Sigmoid colon (tissue), 4 donors: ENCODE measurements around the gene RBP4.

Experiments
- CTCF ChIP-seq, 4 experiments: fragments of 450-650 bp in 3 of 4; fragments of 200-600 bp in 1 of 4; IDR thresholded peaks; one replicate each; pipeline ENCODE4 v1.5.1; 2016 to 2019; ENCODE audit warnings: antibody characterized with exemption in 4 of 4, mild to moderate bottlenecking in 3 of 4, moderate library complexity in 2 of 4
- EP300 ChIP-seq, 4 donors: sonication (generic); formaldehyde crosslinking; IDR thresholded peaks; one replicate each; pipeline ENCODE4 v1.6.1; 2017; ENCODE audit warnings: antibody characterized with exemption in 4 of 4
- POLR2A ChIP-seq, 2 donors: fragments of 450-650 bp; IDR thresholded peaks; one replicate each; pipeline ENCODE4 v1.6.1; 2016; ENCODE audit warnings: antibody characterized with exemption in 2 of 2, mild to moderate bottlenecking in 2 of 2, moderate library complexity in 2 of 2
- POLR2AphosphoS5 ChIP-seq, 4 donors: sonication (generic); formaldehyde crosslinking; IDR thresholded peaks; one replicate each; pipeline ENCODE4 v1.6.1; 2017; ENCODE audit warnings: antibody characterized with exemption in 4 of 4

- TF ChIP-seq POLR2A (IDR thresholded peaks at IDR 0.05) = no peak
- TF ChIP-seq CTCF (IDR thresholded peaks at IDR 0.05) = no peak
- no peak for TF ChIP-seq EP300 (IDR thresholded peaks at IDR 0.05)
- no peak for TF ChIP-seq POLR2AphosphoS5 (IDR thresholded peaks at IDR 0.05)
Observed at GRCh38 chr10:93601774-93602162, 733 bp upstream of the RBP4 start.
